Endothelial cell (in vitro differentiated cells): ENCODE results near the gene ZBTB40. TPM values are rescaled to one million over a fixed set of nuclear protein-coding genes. Genes with fewer than 3 reads are reported as not detected.

ENCODE experiments used
- DNase-seq: peaks from one replicate; pipeline ENCODE4 v3.0.0; 2021; ENCODE audit warnings: low spot score
- H3K27ac Mint-ChIP-seq: one replicate; pipeline ENCODE4 v1.8.0; 2021; ENCODE audit warnings: mixed read lengths, inconsistent platforms; ENCODE audit not compliant: unreplicated experiment
- H3K27me3 Mint-ChIP-seq: one replicate; pipeline ENCODE4 v1.8.0; 2021; ENCODE audit warnings: mild to moderate bottlenecking, moderate library complexity, mixed read lengths, inconsistent platforms; ENCODE audit not compliant: unreplicated experiment
- H3K36me3 Mint-ChIP-seq: one replicate; pipeline ENCODE4 v1.8.0; 2021; ENCODE audit warnings: mild to moderate bottlenecking, low read depth, mixed read lengths, inconsistent platforms; ENCODE audit not compliant: unreplicated experiment
- H3K4me1 Mint-ChIP-seq: one replicate; pipeline ENCODE4 v1.8.0; 2021; ENCODE audit warnings: mild to moderate bottlenecking, mixed read lengths, inconsistent platforms; ENCODE audit not compliant: unreplicated experiment
- H3K4me3 Mint-ChIP-seq: one replicate; pipeline ENCODE4 v1.8.0; 2021; ENCODE audit warnings: mild to moderate bottlenecking, mixed read lengths, inconsistent platforms; ENCODE audit not compliant: unreplicated experiment
- H3K9me3 Mint-ChIP-seq: one replicate; pipeline ENCODE4 v1.8.0; 2021; ENCODE audit warnings: mixed read lengths, inconsistent platforms; ENCODE audit not compliant: unreplicated experiment
- total RNA-seq: library from RNA; stranded (reverse); fragmentation: NEBNext Ultra II Directional; extraction: Animal tissue kit (Norgen Biotek cat#: 25700); gene quantifications from one replicate; pipeline ENCODE4 v1.2.1, GENCODE V29; 2021; ENCODE audit not compliant: unreplicated experiment
- TF ChIP-seq, protein P1 (sequence below): fragments of 200-600 bp; sonication (generic); IDR thresholded peaks from one replicate; pipeline ENCODE4 v1.5.0; 2021; ENCODE audit warnings: antibody characterized with exemption; ENCODE audit not compliant: unreplicated experiment

Gene ZBTB40
- total RNA-seq, 1 donor from 2014 or later = 18.9 TPM

DNA sequence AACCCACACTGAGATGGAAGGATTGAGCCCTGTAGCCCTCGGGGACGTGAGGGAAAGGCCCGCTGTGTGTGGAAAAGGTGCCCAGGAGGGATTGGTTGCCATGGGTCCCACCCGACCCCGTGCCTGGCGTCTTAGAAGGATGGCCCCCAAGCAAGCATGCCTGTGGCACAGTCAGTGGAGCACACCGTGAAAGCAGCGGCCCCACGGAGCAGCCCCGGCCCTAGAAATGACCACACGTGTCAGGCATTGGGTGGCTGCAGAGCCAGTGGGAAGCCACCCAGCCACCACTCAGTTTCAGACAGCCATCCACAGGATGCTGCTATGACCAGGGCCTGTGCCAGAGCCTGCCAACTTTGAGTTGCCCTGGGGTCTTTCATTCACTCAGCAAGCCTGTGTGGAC is 98.4 kb downstream of the ZBTB40 start:
- no peak for DNase-seq
- TF ChIP-seq, protein P1, sequence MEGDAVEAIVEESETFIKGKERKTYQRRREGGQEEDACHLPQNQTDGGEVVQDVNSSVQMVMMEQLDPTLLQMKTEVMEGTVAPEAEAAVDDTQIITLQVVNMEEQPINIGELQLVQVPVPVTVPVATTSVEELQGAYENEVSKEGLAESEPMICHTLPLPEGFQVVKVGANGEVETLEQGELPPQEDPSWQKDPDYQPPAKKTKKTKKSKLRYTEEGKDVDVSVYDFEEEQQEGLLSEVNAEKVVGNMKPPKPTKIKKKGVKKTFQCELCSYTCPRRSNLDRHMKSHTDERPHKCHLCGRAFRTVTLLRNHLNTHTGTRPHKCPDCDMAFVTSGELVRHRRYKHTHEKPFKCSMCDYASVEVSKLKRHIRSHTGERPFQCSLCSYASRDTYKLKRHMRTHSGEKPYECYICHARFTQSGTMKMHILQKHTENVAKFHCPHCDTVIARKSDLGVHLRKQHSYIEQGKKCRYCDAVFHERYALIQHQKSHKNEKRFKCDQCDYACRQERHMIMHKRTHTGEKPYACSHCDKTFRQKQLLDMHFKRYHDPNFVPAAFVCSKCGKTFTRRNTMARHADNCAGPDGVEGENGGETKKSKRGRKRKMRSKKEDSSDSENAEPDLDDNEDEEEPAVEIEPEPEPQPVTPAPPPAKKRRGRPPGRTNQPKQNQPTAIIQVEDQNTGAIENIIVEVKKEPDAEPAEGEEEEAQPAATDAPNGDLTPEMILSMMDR = no peak
- H3K4me1 Mint-ChIP-seq = no peaks in the 10 kb centered on the region
- H3K27ac Mint-ChIP-seq = no peak overlapping the region
- H3K36me3 Mint-ChIP-seq = no peaks in the 10 kb centered on the region
- no peaks in the 10 kb centered on the region for H3K9me3 Mint-ChIP-seq
- H3K27me3 Mint-ChIP-seq = peaks cover 9% of the 10 kb centered on the region
- H3K4me3 Mint-ChIP-seq = no peak overlapping the region

- DNase-seq = no peak
- H3K36me3 Mint-ChIP-seq = no peaks in the 10 kb centered on the region
- H3K4me1 Mint-ChIP-seq = no peaks in the 10 kb centered on the region
- peaks cover 8% of the 10 kb centered on the region for H3K27me3 Mint-ChIP-seq
- TF ChIP-seq, protein P1 = no peak
- no peaks in the 10 kb centered on the region for H3K9me3 Mint-ChIP-seq
- no peak overlapping the region for H3K4me3 Mint-ChIP-seq
- H3K27ac Mint-ChIP-seq = no peak overlapping the region
Observed at GRCh38 chr1:22551591-22551990, 99.9 kb downstream of the ZBTB40 start.

GRCh38 chr1:22552021-22552420 is 100.4 kb downstream of the ZBTB40 start:
- peaks cover 4% of the 10 kb centered on the region for H3K27me3 Mint-ChIP-seq
- no peaks in the 10 kb centered on the region for H3K9me3 Mint-ChIP-seq
- no peaks in the 10 kb centered on the region for H3K4me1 Mint-ChIP-seq
- TF ChIP-seq, protein P1 = no peak
- no peak for DNase-seq
- no peak overlapping the region for H3K27ac Mint-ChIP-seq
- H3K4me3 Mint-ChIP-seq = no peak overlapping the region
- no peaks in the 10 kb centered on the region for H3K36me3 Mint-ChIP-seq

DNA sequence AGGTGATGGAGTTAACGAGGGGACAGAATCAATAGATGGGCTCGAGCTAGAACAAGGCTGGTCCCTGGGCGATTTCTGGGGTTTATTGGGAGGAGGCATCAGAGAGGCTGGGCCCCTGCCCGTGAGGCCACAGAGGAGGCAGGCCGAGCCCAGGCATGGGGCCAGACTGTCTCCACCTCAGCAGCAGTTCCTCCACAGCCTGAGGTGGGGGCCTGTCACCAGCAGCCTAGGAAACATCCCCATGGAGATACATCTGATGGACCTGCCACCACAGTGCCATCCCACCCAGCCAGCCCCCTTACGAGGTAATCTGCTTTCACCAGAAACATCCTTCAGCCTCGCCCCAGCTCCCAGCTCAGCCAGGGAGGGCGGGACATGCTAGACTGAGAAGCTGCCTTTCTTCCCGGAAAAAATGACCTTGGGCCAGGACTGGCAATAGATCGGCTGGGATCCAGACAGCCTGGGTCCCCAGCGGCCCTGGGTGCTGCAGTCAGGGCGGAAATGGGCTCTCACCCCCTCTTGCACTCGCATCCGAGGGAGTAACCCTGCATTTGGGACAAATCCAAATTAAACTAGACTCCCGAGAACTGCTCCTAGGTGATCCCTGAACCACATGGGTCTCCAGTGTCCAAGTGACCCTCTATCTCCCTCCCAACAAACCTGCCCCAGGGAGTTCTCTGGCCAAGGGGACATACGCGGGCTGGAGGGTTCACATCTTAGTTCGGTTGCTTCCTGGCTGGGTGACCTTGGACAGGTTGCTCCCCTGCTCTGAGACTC is 101.6 kb downstream of the ZBTB40 start:
- Mint-ChIP-seq H3K27me3 (peaks cover 4% of the 10 kb centered on the region), H3K4me3 (no peak overlapping the region), H3K9me3 (no peaks in the 10 kb centered on the region), H3K27ac (no peak overlapping the region), H3K36me3 (no peaks in the 10 kb centered on the region), H3K4me1 (no peaks in the 10 kb centered on the region)
- no peak for DNase-seq
- TF ChIP-seq, protein P1 = no peak

- TF ChIP-seq, protein P1 = no peak
- H3K27me3 Mint-ChIP-seq = peaks cover 4% of the 10 kb centered on the region
Observed at GRCh38 chr1:22553991-22554522, 102.4 kb downstream of the ZBTB40 start.

More at GRCh38 chr1:22553991-22554522, 102.4 kb downstream of the ZBTB40 start:
- no peak for DNase-seq
- Mint-ChIP-seq H3K36me3 (no peaks in the 10 kb centered on the region), H3K4me3 (no peak overlapping the region), H3K4me1 (no peaks in the 10 kb centered on the region), H3K27ac (no peak overlapping the region), H3K9me3 (no peaks in the 10 kb centered on the region)
